SK-N-DZ (cell line): Measurements from ENCODE around the gene SERINC2.

Source experiments
- DNase-seq: peaks from one replicate; pipeline ENCODE4 v3.0.0-alpha.2; 2015; ENCODE audit warnings: low spot score

Gene SERINC2

DNA sequence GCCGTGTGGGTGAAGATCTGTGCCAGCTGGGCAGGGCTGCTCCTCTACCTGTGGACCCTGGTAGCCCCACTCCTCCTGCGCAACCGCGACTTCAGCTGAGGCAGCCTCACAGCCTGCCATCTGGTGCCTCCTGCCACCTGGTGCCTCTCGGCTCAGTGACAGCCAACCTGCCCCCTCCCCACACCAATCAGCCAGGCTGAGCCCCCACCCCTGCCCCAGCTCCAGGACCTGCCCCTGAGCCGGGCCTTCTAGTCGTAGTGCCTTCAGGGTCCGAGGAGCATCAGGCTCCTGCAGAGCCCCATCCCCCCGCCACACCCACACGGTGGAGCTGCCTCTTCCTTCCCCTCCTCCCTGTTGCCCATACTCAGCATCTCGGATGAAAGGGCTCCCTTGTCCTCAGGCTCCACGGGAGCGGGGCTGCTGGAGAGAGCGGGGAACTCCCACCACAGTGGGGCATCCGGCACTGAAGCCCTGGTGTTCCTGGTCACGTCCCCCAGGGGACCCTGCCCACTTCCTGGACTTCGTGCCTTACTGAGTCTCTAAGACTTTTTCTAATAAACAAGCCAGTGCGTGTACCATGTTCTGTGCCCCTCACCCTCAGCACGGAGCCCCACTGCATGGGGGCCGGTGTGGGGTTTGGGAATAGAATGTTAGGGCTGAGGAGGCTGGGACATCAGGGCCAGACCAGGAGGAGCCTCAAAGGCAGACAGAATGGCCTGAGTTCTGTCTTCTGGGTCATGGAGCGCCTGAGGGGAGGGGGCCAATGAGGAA, 21.3 kb downstream of the SERINC2 start:
- no peak for DNase-seq

DNA sequence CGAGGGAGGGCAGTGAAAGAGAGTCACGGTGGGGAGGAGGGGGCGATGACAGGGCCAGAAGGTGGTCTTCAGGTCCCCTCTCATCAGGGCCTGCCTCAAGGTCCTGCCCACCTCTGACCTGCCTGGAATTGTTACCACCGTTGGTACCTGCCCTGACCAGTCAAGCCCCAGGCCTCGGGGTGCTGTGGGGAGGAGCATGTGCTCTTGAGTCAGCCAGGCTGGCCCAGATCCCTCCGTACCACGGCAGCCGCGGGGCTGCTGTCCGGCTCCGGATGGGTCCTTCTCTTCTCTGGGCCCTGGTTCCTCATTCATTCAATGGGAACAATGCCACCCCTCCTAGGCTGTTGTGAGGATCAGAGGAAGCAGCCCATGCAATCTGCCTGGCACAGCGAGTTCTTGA, 22.0 kb downstream of the SERINC2 start:
- DNase-seq, result no peak

DNA sequence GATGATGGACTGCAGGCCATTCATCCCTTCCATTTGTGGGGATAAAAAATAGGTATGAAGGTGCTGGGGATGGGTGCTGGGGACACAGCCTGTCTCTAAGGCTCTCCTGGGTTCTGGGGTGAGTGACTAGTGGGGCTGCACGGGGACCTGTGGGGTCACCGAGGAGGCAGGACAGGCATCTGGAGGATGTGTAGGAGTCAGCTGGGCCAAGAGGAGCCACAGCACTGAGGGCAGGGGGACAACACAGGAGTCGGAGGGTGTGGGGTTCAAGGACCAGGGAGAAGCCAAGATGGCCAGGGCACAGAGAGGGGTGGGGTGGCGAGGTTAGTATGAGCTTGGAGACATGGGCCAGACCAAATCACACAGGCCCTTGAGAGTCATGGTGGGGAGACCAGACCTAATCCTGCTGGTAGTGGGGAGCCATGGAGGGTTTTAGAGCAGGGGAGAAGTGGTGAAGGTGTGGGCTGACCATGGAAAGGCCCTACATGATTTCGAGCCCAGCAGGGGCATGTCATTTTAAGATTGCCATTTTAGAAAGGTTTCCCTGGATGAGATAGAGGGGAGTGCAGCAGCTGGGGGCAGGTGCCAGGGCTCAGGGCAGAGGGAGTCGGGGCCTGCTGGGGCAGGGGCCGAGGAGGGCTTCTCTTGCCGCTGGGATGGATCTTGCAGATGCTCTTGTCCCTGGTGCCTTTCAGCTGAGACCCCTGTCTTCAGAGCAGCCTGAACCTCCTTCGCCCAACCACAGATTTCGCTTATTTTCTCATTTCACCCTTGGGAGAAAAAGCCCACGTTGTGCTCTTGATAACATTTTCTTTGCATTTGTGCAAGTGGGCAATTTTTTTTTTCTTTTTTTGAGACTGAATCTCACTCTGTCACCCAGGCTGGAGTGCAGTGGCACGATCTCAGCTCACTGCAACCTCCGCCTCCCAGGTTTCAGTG, 22.7 kb downstream of the SERINC2 start:
- no peak for DNase-seq

DNA sequence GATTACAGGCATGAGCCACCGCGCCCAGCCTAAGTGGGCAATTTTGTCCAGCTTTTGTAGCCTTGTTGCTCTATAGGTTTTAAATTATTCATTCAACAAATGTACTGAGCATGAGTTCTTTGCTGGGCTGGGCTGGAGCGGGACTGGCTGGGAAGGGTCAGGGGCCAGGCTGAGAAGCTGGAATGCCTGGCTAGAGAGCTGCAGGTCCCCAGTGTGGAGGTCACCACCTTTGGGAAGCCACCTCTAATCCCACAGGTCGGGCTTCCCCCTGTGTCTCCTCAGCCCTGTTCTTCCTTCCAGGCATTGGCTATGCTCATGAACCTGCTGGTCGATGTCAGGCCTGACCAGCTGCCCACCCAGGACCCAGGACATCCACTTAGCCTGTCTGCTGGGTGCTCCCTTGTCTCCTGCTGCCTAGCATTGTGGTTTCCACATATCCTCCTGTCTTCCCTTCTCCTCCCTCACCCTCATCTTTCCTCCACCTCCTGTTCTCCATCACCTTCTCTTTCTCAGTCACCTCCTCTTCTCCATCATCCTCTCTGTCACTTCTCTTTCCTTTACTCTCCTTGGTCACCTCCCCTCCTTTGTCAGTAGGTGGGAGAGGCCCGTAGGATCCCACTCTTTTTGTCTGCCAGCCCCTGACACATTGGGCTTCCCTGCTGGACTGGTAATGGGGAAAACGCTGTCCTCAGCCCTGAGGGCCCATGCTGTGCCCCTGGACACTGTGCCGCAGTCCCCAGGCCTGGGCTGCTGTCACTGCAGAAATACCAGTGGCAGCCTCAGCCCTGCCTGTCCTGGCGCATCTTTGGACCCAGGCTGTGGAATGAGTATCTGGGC, 23.8 kb downstream of the SERINC2 start:
- DNase-seq, result no peak

DNA sequence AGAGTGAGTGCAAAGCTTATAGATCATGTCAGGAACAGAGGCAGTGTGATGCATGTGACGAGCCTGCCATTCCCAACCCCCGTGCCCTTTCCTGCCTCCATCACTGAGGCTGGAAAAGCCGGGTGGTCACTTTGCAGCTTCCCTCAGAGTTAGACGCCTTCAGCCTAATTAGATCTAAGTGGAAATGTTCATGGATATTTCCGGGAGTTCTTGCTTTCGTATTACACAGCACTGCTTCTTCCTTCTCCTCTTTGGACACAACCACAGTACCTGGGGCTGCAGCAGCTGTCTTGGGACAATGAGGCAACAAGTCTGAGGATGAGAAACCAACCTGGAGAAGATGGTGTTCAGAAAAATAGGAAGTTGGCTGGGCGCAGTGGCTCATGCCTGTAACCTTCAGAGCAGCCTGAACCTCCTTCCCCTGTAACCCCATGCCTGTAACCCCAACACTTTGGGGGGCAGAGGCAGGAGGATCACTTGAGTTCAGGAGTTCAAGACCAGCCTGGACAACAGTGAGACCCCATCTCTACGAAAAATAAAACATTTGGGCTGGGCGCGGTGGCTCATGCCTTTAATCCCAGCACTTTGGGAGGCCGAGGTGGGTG, 24.5 kb downstream of the SERINC2 start:
- DNase-seq, result no peak

DNA sequence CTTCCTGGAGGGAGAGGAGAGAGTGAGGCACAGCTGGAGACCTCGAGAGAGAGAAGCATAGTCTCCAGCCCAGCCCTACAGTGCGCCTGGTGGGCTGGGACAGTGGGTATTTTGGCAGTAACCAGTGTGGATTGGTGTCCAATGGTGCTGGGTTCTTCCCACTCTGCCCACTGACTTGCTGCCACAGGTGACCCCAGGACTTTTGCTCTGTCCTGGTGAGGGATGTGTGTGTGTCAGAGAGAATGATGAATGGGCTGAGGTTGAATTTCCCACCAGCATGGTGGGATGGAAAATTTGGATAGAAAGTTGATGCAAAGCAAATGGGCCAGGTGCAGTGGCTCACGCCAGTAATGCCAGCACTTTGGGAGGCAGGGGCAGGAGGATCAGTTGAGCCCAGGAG, 26.3 kb downstream of the SERINC2 start:
- DNase-seq, result no peak

DNA sequence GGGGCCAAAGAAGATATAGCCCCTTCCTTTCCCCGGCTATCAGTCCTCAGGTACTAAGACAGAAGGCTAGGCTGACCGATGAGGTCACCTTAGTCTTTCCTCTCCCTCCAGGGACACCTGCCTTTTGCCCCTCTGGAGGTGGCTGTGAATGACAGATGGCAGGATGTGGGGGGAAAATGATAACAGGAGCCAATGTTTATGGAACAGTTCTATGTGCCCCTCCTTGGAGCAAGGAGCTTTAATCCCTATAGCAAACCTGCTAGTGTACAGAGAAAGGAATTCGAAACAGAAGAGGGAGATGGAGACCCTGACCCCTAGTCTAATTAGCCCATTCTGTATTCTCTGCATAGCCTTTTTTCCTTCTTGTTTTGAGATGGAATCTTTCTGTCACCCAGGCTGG, 28.1 kb downstream of the SERINC2 start:
- DNase-seq, result no peak

DNA sequence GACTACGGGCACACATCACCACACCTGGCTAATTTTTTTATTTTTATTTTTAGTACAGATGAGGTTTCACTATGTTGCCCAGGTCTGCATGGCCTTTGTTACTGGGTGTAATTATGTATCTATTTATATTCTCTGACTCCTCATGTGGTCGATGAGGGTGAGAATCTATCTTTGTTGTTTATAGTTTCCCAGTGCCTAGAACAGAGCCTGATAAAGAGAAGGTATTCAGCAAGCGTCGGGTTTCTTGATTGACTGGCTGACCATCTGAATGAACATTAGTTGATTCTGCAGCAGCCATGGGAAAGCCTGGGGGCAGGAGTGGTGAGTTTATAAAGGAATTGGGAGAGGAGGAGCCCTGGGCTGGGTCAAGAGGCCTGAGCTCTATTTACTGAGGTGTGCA, 28.5 kb downstream of the SERINC2 start:
- DNase-seq, result no peak

DNA sequence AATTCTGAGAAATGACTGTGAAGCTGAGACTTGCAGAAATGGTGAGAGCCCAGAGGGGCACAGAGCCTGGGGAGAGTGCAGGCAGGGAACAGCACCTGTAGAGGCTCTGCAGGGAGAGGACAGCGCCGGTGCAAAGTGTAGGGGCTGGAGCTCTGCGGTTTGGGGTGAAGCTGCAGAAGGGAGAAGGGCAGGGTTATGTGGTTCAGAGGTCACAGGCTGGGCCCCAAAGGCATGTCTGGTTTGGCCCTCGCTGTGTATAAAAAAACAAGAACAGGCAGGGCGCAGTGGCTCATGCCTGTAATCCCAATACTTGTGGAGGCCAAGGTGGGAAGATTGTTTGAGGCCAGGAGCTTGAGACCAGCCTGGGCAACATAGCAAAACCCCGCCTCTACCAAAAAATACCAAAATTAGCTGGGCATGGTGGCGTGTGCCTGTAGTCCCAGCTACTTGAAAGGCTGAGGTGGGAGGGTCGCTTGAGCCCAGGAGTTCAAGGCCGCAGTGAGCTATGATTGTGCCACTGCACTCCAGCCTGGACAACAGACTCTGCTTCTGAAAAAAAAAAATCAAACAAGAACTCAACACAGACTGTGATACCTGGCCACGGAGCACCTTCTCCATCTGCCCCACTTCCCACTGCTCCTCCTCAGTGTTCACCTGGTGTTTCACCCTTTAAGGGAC, 29.1 kb downstream of the SERINC2 start:
- DNase-seq, result no peak

DNA sequence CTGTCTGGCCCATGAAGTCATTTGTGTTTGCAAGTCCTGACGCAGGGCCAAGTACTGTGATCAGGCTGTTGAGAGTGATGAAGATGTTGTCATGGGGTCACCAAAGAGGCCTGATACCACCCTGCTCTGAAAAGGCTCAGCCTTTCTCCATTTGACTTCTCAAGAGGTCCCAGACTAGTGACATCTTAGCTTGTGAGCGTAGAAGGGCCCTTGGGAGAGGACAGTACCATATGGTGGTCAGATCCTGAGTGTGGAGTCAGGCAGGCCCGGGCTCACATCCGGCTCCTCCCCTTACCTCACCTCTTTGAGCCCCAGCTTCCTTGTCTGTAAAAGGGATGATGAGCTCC, 29.6 kb downstream of the SERINC2 start:
- DNase-seq, result no peak

- DNase-seq, result no peak
These were observed 30.7 kb downstream of the SERINC2 start for GRCh38 chr1:31443673-31444072.

DNA sequence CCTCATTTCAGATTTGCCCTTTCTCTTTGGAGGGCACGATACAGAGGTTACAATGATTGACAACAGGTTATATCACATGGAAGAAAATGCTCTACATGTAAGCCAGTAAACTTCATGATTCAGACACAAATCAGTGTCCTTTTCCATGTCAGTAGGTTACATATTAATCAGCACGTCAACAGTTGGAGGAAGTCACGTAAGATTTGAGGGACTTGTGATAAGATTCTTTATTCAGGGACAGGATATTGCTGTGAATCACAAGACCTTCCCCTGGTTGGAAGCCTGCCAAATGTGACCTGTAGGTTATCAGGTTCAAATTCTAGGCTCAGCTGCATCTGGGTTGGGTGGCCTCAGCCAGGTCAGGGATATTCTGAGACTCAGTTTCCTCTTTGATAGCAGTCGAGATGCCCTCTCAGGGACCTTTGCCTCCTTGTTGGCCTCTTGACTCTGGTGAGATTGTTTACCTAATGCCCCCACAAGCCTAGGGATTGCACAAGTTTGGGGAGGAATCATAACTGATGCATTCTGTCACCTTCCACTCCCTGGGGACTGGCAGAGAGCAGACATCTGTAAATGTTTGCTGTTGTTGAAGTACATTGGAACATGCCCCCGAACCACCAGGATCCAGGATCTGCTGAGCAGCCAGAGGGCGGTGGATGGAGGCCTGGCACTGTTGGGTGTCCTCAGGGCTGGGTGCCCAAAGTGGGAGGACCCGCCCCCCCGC, 31.9 kb downstream of the SERINC2 start:
- DNase-seq, result no peak

GRCh38 chr1:31445951-31446350, 32.9 kb downstream of the SERINC2 start:
- no peak for DNase-seq

DNA sequence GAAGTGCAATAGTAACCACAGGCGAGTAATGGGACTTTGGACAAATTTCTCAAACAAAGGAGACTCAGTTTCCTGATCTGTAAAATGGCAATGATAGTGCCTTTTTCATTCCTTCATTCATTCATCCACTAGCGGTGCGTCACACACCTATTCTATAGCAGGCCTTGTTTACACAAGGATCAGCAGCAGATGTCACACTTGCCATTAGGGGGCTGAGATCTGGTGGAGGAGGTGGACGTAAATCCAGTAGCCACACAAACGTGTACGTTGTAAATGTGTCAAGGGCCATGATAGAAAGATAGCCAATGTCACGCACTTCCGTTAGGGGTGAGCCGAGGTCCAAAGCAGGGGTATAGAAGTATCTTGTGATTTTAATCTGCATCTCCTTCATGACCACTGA, 34.2 kb downstream of the SERINC2 start:
- no peak for DNase-seq

DNA sequence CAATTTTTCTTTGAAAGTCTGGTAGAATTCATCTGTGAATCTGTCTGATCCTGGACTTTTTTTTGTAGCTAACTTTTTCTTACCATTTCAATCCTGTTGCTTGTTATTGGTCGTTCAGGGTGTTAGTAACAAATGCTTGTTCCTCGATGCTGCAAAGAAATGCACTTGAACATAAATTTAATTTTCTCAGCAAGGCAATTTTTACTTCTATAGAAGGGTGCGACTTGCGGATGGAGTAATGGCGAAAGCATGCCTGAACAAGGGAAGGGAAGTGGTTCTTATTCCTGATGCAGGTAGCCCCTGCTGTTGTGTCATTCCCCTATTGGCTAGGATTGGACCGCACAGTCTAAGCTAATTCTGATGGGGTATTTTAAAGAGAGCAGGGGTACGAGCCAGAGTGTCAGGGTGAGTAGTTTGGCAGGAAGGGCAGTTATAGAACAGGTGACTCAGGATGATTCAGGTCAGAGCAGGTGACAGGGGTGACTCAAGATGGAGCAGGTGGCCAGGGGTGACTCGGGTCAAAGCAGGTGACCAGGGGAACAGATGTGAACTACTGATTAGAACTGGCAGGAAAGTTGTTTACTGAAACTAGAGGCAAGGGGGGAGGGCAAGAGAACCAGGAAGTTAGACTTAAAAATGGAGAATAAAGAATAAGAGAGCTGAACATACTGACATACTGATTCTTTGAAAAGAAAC, 40.5 kb downstream of the SERINC2 start:
- DNase-seq, result no peak

- no peak for DNase-seq
These were observed 45.4 kb downstream of the SERINC2 start for GRCh38 chr1:31458287-31458896.

- no peak for DNase-seq
These were observed 47.0 kb downstream of the SERINC2 start for GRCh38 chr1:31460027-31460426.

DNA sequence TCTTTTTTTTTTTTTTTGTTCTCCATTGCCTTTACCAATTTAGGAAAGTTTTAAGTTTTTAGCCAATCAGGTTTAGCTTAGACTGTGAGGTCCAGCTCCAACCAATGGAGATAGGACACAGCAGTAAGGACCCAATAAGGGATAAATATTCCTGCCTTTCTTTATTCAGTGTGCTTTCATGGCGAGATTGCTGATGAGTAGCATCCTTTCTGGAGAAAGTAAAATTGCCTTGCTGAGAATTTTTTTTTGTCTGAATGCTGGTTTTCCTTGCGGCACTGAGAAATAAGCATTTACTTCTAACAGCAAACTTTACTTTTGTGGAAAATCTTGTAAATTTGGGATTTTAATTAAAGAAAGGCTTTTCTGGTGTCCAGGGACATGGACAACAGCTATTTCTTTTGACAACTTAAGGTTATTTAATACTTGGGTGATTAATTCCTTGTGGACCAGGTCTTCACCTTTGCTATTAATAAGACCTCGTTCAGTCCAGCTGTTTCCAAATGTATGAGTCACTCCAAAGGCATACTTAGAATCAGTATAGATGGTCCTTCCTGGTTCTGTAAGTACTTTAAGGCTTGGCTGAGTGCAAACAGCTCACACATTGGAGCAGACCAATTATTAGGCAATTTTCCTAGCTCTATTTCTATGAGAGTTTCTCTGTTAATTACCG, 54.1 kb downstream of the SERINC2 start:
- no peak for DNase-seq
